HG03342 (cell line): ENCODE results near the gene COL6A3.

Experiments used
- ATAC-seq: cut with Tn5 transposase; IDR thresholded peaks from one replicate; pipeline ENCODE4 v1.9.1; 2021; ENCODE audit warnings: mild to moderate bottlenecking, moderate library complexity; ENCODE audit not compliant: unreplicated experiment

Gene COL6A3

GRCh38 chr2:237351046-237351445 is 62.9 kb downstream of the COL6A3 start:
- no peak for ATAC-seq

- ATAC-seq: no peak
Measured at GRCh38 chr2:237350597-237350996, 63.4 kb downstream of the COL6A3 start.

- no peak for ATAC-seq
Measured at GRCh38 chr2:237350070-237350469, 63.9 kb downstream of the COL6A3 start.

GRCh38 chr2:237348281-237348865 is 65.6 kb downstream of the COL6A3 start:
- ATAC-seq: no peak

GRCh38 chr2:237345891-237346640 is 67.9 kb downstream of the COL6A3 start:
- ATAC-seq: no peak

- ATAC-seq: no peak
Measured at GRCh38 chr2:237345411-237345810, 68.6 kb downstream of the COL6A3 start.

- no peak for ATAC-seq
Measured at GRCh38 chr2:237344942-237345341, 69.0 kb downstream of the COL6A3 start.

GRCh38 chr2:237343993-237344392 is 70.0 kb downstream of the COL6A3 start:
- ATAC-seq: no peak

GRCh38 chr2:237341872-237342271 is 72.1 kb downstream of the COL6A3 start:
- no peak for ATAC-seq

GRCh38 chr2:237337586-237337985 is 76.4 kb downstream of the COL6A3 start:
- ATAC-seq: no peak

- no peak for ATAC-seq
Measured at GRCh38 chr2:237336131-237336530, 77.8 kb downstream of the COL6A3 start.

- ATAC-seq: no peak
Measured at GRCh38 chr2:237333748-237334147, 80.2 kb downstream of the COL6A3 start.

GRCh38 chr2:237330541-237330940 is 83.4 kb downstream of the COL6A3 start:
- ATAC-seq: no peak

- ATAC-seq: no peak
Measured at GRCh38 chr2:237327175-237327950, 86.6 kb downstream of the COL6A3 start.

- ATAC-seq: no peak
Measured at GRCh38 chr2:237326266-237327171, 87.4 kb downstream of the COL6A3 start.

GRCh38 chr2:237324837-237325236 is 89.1 kb downstream of the COL6A3 start:
- no peak for ATAC-seq

- ATAC-seq: no peak
Measured at GRCh38 chr2:237324405-237324831, 89.5 kb downstream of the COL6A3 start.

GRCh38 chr2:237323656-237324055 is 90.3 kb downstream of the COL6A3 start:
- no peak for ATAC-seq

- no peak for ATAC-seq
Measured at GRCh38 chr2:237322564-237322963, 91.4 kb downstream of the COL6A3 start.

- no peak for ATAC-seq
Measured at GRCh38 chr2:237321746-237322145, 92.2 kb downstream of the COL6A3 start.
